GM19397 (cell line): Measurements from ENCODE around the gene ABCB1.

ENCODE experiments used
- ATAC-seq: cut with Tn5 transposase; IDR thresholded peaks from one replicate; pipeline ENCODE4 v1.9.1; 2021; ENCODE audit warnings: mild to moderate bottlenecking, moderate library complexity; ENCODE audit not compliant: unreplicated experiment

The ABCB1 gene

GRCh38 chr7:87517136-87517815, 83.4 kb downstream of the ABCB1 start:
- no peak for ATAC-seq

- no peak for ATAC-seq
Measured at GRCh38 chr7:87513735-87514335, 86.8 kb downstream of the ABCB1 start.

GRCh38 chr7:87512906-87513305, 87.8 kb downstream of the ABCB1 start:
- ATAC-seq = no peak

GRCh38 chr7:87511510-87511909, 89.2 kb downstream of the ABCB1 start:
- no peak for ATAC-seq

GRCh38 chr7:87510411-87510875, 90.2 kb downstream of the ABCB1 start:
- ATAC-seq = no peak

- no peak for ATAC-seq
Measured at GRCh38 chr7:87507446-87507845, 93.2 kb downstream of the ABCB1 start.

GRCh38 chr7:87506246-87507180, 94.2 kb downstream of the ABCB1 start:
- no peak for ATAC-seq

- no peak for ATAC-seq
Measured at GRCh38 chr7:87505557-87506245, 95.0 kb downstream of the ABCB1 start.

GRCh38 chr7:87505122-87505521, 95.6 kb downstream of the ABCB1 start:
- ATAC-seq = no peak

- ATAC-seq = no peak
Measured at GRCh38 chr7:87499494-87499893, 101.2 kb downstream of the ABCB1 start.

- ATAC-seq = no peak
Measured at GRCh38 chr7:87498893-87499292, 101.8 kb downstream of the ABCB1 start.

GRCh38 chr7:87497482-87497881, 103.2 kb downstream of the ABCB1 start:
- no peak for ATAC-seq

GRCh38 chr7:87495366-87495765, 105.3 kb downstream of the ABCB1 start:
- no peak for ATAC-seq

GRCh38 chr7:87494454-87494853, 106.2 kb downstream of the ABCB1 start:
- no peak for ATAC-seq

GRCh38 chr7:87483131-87483530, 117.6 kb downstream of the ABCB1 start:
- no peak for ATAC-seq

- no peak for ATAC-seq
Measured at GRCh38 chr7:87482115-87482514, 118.6 kb downstream of the ABCB1 start.

GRCh38 chr7:87480386-87480785, 120.3 kb downstream of the ABCB1 start:
- ATAC-seq = no peak

GRCh38 chr7:87479951-87480350, 120.7 kb downstream of the ABCB1 start:
- no peak for ATAC-seq

GRCh38 chr7:87476179-87476557, 124.5 kb downstream of the ABCB1 start:
- ATAC-seq = no peak

GRCh38 chr7:87475359-87476178, 125.1 kb downstream of the ABCB1 start, which contains the start of gene ABCB4:
Gene ABCB4 (minus strand): TSS chr7:87475680. CDS start chr7:87475465, 215 bp downstream.
- ATAC-seq = peak; percentile 31
